ENCODE measurements around the gene SLC22A12. TPM values are rescaled to one million over a fixed set of nuclear protein-coding genes. Genes with fewer than 3 reads are reported as not detected.

The SLC22A12 gene
- total RNA-seq, 1 donor from 2014 or later = not detected

DNA sequence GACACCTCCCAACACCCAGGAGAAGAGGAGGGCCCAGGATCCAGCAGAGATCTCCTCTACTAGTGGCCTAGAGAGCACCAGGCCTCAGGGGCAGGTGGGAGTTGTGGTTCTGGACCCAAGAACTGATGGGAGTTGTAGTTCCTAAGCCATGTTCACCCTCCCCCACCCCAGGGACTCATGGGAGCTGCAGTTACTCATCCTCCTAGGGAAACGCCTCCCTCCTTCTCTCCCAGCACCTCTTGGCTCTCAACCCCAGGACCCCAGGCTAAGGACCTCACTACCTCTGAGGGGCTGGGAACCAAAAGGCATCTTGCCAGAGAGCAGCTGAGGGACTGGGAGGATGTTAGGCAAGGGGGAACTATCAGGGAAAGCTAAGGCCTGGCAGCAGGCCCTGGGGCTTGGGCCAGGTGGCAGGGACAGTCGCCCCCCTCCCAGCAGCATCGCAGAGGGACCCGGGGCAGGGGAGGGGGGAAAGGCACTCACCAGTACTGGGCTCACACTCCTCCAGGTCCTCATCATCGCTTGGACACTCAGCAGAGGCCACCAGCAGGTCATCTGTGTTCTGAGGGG is 28.9 kb downstream of the SLC22A12 start:
- Mint-ChIP-seq H3K27ac (ENCODE audit: unreplicated experiment) (peak overlapping the region; percentile 92), H3K4me1 (peaks cover 25% of the 10 kb centered on the region), H3K4me3 (no peak overlapping the region), H3K27me3 (ENCODE audit: low read depth) (no peaks in the 10 kb centered on the region), H3K36me3 (ENCODE audit: low read depth) (no peaks in the 10 kb centered on the region), H3K9me3 (no peaks in the 10 kb centered on the region)
- no peak for DNase-seq (ENCODE audit: low read depth, low spot score)
- TF ChIP-seq CTCF (conservative IDR thresholded peaks at IDR 0.05) = no peak

- H3K27me3 Mint-ChIP-seq (ENCODE audit: low read depth) = no peaks in the 10 kb centered on the region
- H3K36me3 Mint-ChIP-seq (ENCODE audit: low read depth) = no peaks in the 10 kb centered on the region
- no peak for TF ChIP-seq CTCF (conservative IDR thresholded peaks at IDR 0.05)
- no peaks in the 10 kb centered on the region for H3K9me3 Mint-ChIP-seq
- H3K4me1 Mint-ChIP-seq = peaks cover 25% of the 10 kb centered on the region
- H3K27ac Mint-ChIP-seq (ENCODE audit: unreplicated experiment) = peak overlapping the region; percentile 45
- DNase-seq (ENCODE audit: low read depth, low spot score) = peak; percentile 31
- H3K4me3 Mint-ChIP-seq = no peak overlapping the region
Observed at GRCh38 chr11:64620381-64620971, 29.5 kb downstream of the SLC22A12 start.

DNA sequence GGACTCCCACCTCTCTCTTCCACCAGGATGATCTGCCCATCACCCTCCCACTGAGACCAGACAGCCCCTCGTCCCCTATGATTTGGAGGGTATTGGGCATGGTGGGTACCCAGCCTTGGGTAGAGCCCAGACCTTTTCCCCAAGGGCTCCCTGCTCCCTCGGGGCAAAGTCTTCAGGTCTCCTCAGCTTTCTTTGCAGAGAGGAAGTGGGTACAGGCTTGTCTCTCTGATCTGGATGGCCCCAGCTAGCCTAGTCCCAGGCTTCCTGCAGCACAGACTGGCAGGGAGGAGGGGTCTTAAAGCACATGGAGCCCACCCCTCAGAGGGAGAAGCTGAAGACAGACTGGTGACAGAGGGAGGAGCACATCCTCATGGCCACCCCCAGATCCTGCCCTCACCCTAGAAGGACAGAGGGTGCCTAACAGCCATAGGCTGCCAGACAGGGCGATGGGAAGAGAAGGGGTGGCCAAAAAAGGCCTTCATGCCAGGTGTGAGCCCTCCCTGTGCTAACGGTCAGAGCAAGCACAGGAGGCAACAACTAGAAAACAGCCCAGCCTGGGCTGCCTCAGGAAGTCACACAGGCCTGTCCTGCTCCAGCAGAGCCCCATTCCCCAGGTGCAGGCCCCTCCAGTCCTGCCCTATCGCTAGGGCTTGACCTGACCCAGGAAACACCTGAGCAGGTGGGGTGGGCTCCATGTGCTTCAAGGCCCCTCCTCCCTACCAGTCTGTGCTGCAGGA is 30.4 kb downstream of the SLC22A12 start:
- Mint-ChIP-seq H3K4me3 (no peak overlapping the region), H3K27me3 (ENCODE audit: low read depth) (no peaks in the 10 kb centered on the region), H3K36me3 (ENCODE audit: low read depth) (no peaks in the 10 kb centered on the region), H3K9me3 (no peaks in the 10 kb centered on the region), H3K27ac (ENCODE audit: unreplicated experiment) (peak overlapping the region; percentile 45), H3K4me1 (peaks cover 28% of the 10 kb centered on the region)
- no peak for TF ChIP-seq CTCF (conservative IDR thresholded peaks at IDR 0.05)
- DNase-seq (ENCODE audit: low read depth, low spot score) = no peak

- no peak overlapping the region for H3K4me3 Mint-ChIP-seq
- TF ChIP-seq CTCF (conservative IDR thresholded peaks at IDR 0.05) = no peak
- H3K9me3 Mint-ChIP-seq = no peaks in the 10 kb centered on the region
- no peak for DNase-seq (ENCODE audit: low read depth, low spot score)
- no peak overlapping the region for H3K27ac Mint-ChIP-seq (ENCODE audit: unreplicated experiment)
- no peaks in the 10 kb centered on the region for H3K27me3 Mint-ChIP-seq (ENCODE audit: low read depth)
- H3K36me3 Mint-ChIP-seq (ENCODE audit: low read depth) = no peaks in the 10 kb centered on the region
- H3K4me1 Mint-ChIP-seq = peaks cover 30% of the 10 kb centered on the region
Observed at GRCh38 chr11:64622681-64623080, 31.7 kb downstream of the SLC22A12 start.

DNA sequence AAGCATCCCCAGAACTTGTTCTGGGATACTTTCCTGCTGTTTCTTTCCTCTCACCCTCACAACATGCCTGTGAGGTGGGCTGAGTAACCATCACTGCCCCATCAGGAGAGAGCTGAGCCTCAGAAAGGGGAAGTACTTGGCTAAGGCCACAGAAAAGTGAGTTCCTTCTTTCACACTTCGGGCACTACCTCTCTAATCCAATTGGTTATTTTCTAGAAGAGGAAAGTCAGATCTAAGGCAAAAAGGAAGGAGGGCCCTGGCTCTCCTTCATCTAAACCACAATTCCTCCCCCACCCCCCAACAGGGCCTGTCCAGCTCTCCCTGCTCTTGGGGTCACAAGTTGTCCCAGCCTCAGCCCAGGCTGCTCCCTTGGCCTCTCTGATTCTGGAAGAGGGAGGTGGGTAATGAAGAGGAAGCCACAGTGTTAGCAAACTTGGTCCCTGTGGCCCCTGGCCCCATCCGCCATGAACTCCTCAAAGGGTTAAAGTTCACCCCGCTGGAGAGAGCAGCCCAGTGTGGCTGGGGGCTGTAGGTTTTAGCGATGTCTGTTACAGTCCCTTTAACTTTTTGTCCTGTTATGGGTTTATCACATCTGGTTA is 34.0 kb downstream of the SLC22A12 start:
- no peaks in the 10 kb centered on the region for H3K36me3 Mint-ChIP-seq (ENCODE audit: low read depth)
- H3K9me3 Mint-ChIP-seq = no peaks in the 10 kb centered on the region
- DNase-seq (ENCODE audit: low read depth, low spot score) = no peak
- no peak for TF ChIP-seq CTCF (conservative IDR thresholded peaks at IDR 0.05)
- H3K4me1 Mint-ChIP-seq = peaks cover 22% of the 10 kb centered on the region
- peaks cover 3% of the 10 kb centered on the region for H3K27me3 Mint-ChIP-seq (ENCODE audit: low read depth)
- H3K4me3 Mint-ChIP-seq = no peak overlapping the region
- no peak overlapping the region for H3K27ac Mint-ChIP-seq (ENCODE audit: unreplicated experiment)
